Upper lobe of right lung (tissue), 1 donor: ENCODE results near the gene IL1RAPL1. TPM values are rescaled to one million over a fixed set of nuclear protein-coding genes. Genes with fewer than 3 reads are reported as not detected.

Experiments
- ATAC-seq: fragments of 200-7000 bp; cut with Tn5 transposase; one replicate; pipeline ENCODE4 v1.9.1; 2020; ENCODE audit warnings: mild to moderate bottlenecking, moderate library complexity
- DNase-seq: peaks from one replicate; pipeline ENCODE4 v3.0.0-alpha.2; 2020
- H3K27ac ChIP-seq: fragments of 200-600 bp; one replicate; pipeline ENCODE4 v1.8.0; 2022
- H3K27me3 ChIP-seq: fragments of 200-600 bp; one replicate; pipeline ENCODE4 v1.8.0; 2022; ENCODE audit warnings: mild to moderate bottlenecking
- H3K36me3 ChIP-seq: fragments of 200-600 bp; one replicate; pipeline ENCODE4 v1.8.0; 2022
- H3K4me1 ChIP-seq: fragments of 200-600 bp; one replicate; pipeline ENCODE4 v1.8.0; 2022
- H3K4me3 ChIP-seq: fragments of 200-600 bp; one replicate; pipeline ENCODE4 v1.8.0; 2022; ENCODE audit warnings: mild to moderate bottlenecking
- H3K9me3 ChIP-seq: fragments of 200-600 bp; one replicate; pipeline ENCODE4 v1.8.0; 2022
- intact Hi-C: fragments of 100-400 bp; cut with DNase I; formaldehyde crosslinking; loops from one replicate; pipeline ENCODE4 v1.11.0; 2022
- total RNA-seq: library from RNA; stranded (reverse); fragmentation: NEBNext Ultra II Directional; extraction: Animal tissue kit (Norgen Biotek cat#: 25700); gene quantifications from one replicate; pipeline ENCODE4 v1.2.1, GENCODE V29; 2021
- TF ChIP-seq, protein P1 (sequence below): fragments of 200-600 bp; IDR thresholded peaks from one replicate; pipeline ENCODE4 v1.8.0; 2022; ENCODE audit warnings: antibody characterized with exemption
- donor health status: DM: no; HTN: yes; CAD: no; lungs with severe emphysema.

Gene IL1RAPL1
- total RNA-seq, 1 donor from 2014 or later = not detected

DNA sequence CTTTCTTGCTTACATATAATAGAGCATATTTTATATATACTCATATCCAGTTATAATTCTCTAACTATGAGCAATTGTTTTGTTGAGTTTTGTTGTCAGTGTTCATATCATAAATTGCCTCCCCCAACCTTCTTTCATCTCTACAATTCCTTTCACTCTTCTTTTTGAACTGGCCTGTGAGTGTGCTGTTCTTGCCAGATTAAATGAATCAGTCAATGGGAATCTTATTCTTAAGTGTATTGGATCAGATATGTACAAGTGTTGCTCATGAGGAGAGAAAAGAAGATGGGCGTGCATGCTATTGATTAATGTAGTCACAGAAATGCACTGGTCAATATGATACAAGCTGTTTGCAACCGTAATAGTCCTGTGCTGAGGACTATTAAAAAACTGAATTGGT is 900.0 kb downstream of the IL1RAPL1 start:
- no peaks in the 10 kb centered on the region for H3K9me3 ChIP-seq
- ATAC-seq (no peak), DNase-seq (no peak)
- intact Hi-C loops = no loop called here
- H3K27me3 ChIP-seq = no peaks in the 10 kb centered on the region
- H3K4me1 ChIP-seq = no peaks in the 10 kb centered on the region
- H3K4me3 ChIP-seq = no peak overlapping the region
- no peak overlapping the region for H3K27ac ChIP-seq
- TF ChIP-seq, protein P1, sequence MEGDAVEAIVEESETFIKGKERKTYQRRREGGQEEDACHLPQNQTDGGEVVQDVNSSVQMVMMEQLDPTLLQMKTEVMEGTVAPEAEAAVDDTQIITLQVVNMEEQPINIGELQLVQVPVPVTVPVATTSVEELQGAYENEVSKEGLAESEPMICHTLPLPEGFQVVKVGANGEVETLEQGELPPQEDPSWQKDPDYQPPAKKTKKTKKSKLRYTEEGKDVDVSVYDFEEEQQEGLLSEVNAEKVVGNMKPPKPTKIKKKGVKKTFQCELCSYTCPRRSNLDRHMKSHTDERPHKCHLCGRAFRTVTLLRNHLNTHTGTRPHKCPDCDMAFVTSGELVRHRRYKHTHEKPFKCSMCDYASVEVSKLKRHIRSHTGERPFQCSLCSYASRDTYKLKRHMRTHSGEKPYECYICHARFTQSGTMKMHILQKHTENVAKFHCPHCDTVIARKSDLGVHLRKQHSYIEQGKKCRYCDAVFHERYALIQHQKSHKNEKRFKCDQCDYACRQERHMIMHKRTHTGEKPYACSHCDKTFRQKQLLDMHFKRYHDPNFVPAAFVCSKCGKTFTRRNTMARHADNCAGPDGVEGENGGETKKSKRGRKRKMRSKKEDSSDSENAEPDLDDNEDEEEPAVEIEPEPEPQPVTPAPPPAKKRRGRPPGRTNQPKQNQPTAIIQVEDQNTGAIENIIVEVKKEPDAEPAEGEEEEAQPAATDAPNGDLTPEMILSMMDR = no peak
- H3K36me3 ChIP-seq = no peaks in the 10 kb centered on the region

DNA sequence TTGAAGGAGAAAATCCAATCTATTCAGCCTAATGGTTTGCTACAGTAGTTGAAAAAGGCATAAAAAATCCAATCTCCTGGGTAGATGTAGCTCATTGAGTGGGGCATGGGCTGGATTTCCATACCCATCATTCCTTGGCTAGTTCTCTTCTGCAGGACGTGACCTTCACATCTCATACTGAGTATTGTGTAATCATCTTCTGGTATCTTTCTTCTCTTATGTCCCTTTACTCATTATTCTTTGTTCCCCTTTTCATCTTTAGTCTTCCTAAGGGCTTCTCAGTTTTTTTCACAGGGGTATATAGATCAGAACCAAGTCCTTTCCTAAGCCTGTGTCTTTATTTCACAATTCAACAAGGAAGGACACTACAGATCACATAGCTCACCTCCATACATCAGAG is 900.5 kb downstream of the IL1RAPL1 start:
- H3K9me3 ChIP-seq = no peaks in the 10 kb centered on the region
- H3K36me3 ChIP-seq = no peaks in the 10 kb centered on the region
- TF ChIP-seq, protein P1 = no peak
- no peak overlapping the region for H3K27ac ChIP-seq
- ATAC-seq (no peak), DNase-seq (no peak)
- intact Hi-C loops = no loop called here
- H3K27me3 ChIP-seq = no peaks in the 10 kb centered on the region
- no peaks in the 10 kb centered on the region for H3K4me1 ChIP-seq
- no peak overlapping the region for H3K4me3 ChIP-seq

DNA sequence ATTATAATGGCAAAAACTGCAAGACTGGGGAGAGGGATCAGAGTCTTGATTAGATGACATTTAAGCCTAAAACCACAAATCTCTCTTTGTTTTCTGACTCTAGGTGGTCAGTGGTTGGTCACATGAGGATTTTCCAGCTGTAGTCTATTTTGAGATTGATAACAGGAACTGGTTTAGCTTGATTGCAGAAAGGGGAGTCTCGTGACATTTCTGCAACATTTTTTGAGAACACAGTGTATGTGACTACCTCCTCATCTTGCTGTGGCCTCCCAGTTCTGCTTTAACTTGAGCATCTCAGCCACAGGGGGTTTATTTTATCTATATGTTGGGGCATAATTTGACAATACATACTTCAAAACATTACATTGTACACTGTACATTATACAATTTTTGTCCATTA is 901.7 kb downstream of the IL1RAPL1 start:
- TF ChIP-seq, protein P1 = no peak
- H3K36me3 ChIP-seq = no peaks in the 10 kb centered on the region
- no peaks in the 10 kb centered on the region for H3K9me3 ChIP-seq
- no peak overlapping the region for H3K4me3 ChIP-seq
- no peak for DNase-seq
- intact Hi-C loops = no loop called here
- ATAC-seq = peak; percentile 36
- no peaks in the 10 kb centered on the region for H3K27me3 ChIP-seq
- H3K4me1 ChIP-seq = no peaks in the 10 kb centered on the region
- H3K27ac ChIP-seq = no peak overlapping the region

DNA sequence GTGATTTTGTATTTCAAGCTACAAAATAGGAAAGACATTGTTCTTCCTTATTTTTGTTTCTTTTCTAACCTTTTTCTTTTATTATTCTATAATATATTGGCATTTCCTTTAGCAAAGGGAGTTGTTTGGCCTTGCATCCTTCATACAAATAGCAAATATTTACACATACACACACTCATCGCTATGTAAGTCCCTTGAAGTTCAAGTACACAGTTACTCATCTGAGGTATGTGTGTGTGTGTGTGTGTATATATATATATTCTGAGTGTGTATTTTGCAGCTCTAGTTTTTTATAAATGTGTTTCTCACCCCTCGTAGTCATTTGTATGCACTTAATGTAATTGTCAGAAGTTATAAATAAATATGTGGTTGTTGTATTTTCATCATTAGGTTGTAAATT is 903.4 kb downstream of the IL1RAPL1 start:
- intact Hi-C loops = no loop called here
- no peak for DNase-seq
- H3K9me3 ChIP-seq = no peaks in the 10 kb centered on the region

DNA sequence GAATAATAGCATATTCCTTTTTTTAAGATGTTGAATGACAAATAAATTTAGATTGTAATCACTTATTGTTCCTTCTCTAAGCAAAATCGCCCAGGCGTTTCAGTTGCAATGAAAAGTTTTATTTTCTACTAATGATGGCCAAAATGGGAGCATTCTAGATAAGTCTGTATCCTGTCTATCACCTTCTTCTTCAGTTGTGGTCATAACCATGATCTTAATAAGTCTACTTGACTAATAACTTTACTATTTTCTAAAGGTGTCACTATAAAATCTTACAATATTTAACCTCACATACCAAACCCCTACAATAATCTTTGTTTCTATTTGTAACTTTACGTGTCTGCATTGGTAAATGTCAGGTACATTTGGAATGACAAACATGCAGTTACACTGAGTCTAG is 904.4 kb downstream of the IL1RAPL1 start:
- no peak for DNase-seq

More for the DNA sequence above, 903.4 kb downstream of the IL1RAPL1 start:
- H3K4me1 ChIP-seq = no peaks in the 10 kb centered on the region
- no peak overlapping the region for H3K4me3 ChIP-seq
- no peak for ATAC-seq
- H3K27ac ChIP-seq = no peak overlapping the region
- H3K36me3 ChIP-seq = no peaks in the 10 kb centered on the region
- H3K27me3 ChIP-seq = no peaks in the 10 kb centered on the region
- TF ChIP-seq, protein P1 = no peak

More for the DNA sequence above, 904.4 kb downstream of the IL1RAPL1 start:
- Histone ChIP-seq H3K4me3 (no peak overlapping the region), H3K4me1 (no peaks in the 10 kb centered on the region), H3K9me3 (no peaks in the 10 kb centered on the region), H3K27ac (no peak overlapping the region), H3K27me3 (no peaks in the 10 kb centered on the region), H3K36me3 (no peaks in the 10 kb centered on the region)
- intact Hi-C loops = no loop called here
- ATAC-seq = no peak
- TF ChIP-seq, protein P1 = no peak
